ENCODE measurements around the gene VAT1L.

DNA sequence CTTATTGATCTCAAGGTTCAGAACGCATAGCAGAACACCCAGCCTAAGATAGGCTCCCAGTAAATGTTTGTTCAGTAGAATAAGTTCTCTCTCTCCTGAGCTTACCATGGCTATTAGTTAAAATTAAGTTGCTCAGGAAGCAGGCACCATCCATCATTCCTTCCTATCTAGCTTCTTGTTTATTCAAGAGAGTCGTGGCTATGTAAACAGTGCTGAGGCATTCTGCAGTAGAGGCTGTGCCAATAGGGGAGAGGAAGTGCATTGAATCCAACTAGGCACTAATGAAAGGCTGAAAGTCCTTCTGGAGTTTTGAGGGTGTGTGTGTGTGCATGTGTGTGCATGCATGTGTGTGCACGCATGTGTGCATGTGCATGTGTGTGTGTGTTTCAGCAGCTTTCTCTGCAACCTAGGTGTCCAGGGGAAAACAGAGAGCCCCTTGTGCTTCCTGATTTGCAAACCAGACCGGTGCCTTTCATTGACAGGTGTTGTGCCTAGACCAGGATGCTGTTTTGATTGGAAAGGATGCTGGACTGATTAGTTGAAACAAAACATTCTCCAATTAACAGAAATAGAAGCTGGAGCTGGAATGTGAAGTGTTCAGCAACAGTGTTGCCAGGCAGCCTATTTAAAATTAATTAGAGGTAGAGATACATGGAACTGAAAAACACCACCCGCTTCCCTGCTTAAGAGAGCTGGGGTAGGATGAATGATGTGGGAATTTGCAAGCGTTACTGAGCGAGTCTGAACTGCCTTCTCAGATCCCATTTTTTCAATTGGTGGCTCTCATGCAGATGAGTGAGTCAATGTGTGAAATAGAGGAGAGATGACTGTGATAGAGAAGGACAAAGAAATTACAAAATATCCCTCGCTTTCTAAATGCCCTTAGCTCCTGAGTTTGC is 130.7 kb downstream of the VAT1L start:
- TF ChIP-seq POLR2A (IDR thresholded peaks at IDR 0.05; ENCODE audit: low read depth) (no peak), EP300 (IDR thresholded peaks at IDR 0.05) (no peak)
- TF ChIP-seq, protein P1, sequence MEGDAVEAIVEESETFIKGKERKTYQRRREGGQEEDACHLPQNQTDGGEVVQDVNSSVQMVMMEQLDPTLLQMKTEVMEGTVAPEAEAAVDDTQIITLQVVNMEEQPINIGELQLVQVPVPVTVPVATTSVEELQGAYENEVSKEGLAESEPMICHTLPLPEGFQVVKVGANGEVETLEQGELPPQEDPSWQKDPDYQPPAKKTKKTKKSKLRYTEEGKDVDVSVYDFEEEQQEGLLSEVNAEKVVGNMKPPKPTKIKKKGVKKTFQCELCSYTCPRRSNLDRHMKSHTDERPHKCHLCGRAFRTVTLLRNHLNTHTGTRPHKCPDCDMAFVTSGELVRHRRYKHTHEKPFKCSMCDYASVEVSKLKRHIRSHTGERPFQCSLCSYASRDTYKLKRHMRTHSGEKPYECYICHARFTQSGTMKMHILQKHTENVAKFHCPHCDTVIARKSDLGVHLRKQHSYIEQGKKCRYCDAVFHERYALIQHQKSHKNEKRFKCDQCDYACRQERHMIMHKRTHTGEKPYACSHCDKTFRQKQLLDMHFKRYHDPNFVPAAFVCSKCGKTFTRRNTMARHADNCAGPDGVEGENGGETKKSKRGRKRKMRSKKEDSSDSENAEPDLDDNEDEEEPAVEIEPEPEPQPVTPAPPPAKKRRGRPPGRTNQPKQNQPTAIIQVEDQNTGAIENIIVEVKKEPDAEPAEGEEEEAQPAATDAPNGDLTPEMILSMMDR (IDR thresholded peaks at IDR 0.05): no peak
